ENCODE measurements around the gene TMEM184B.

GRCh38 chr22:38271101-38271500, 1.7 kb downstream of the TMEM184B start:
- TF ChIP-seq, protein P1, sequence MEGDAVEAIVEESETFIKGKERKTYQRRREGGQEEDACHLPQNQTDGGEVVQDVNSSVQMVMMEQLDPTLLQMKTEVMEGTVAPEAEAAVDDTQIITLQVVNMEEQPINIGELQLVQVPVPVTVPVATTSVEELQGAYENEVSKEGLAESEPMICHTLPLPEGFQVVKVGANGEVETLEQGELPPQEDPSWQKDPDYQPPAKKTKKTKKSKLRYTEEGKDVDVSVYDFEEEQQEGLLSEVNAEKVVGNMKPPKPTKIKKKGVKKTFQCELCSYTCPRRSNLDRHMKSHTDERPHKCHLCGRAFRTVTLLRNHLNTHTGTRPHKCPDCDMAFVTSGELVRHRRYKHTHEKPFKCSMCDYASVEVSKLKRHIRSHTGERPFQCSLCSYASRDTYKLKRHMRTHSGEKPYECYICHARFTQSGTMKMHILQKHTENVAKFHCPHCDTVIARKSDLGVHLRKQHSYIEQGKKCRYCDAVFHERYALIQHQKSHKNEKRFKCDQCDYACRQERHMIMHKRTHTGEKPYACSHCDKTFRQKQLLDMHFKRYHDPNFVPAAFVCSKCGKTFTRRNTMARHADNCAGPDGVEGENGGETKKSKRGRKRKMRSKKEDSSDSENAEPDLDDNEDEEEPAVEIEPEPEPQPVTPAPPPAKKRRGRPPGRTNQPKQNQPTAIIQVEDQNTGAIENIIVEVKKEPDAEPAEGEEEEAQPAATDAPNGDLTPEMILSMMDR (IDR thresholded peaks at IDR 0.05) = no peak
- TF ChIP-seq POLR2A (IDR thresholded peaks at IDR 0.05) = no peak

Data from ovary (tissue), 3 donors.